T-helper 2 cell treated with Interferon-gamma antibody and Interleukin-4, amounts not matched to agents 5 μg/mL and 100 μg/mL, for 36 hours (primary cell): ENCODE results near the gene NPAS3.

Source experiments
- DNase-seq: peaks from one replicate; pipeline ENCODE4 v3.0.0; 2021; ENCODE audit warnings: low spot score
- H3K27ac Mint-ChIP-seq: one replicate; pipeline ENCODE4 v1.8.0; 2021; ENCODE audit warnings: mild to moderate bottlenecking, mixed read lengths
- H3K27me3 Mint-ChIP-seq: one replicate; pipeline ENCODE4 v1.8.0; 2021; ENCODE audit warnings: low read depth, mixed read lengths
- H3K36me3 Mint-ChIP-seq: one replicate; pipeline ENCODE4 v1.8.0; 2021; ENCODE audit warnings: low read depth, mixed read lengths
- H3K4me1 Mint-ChIP-seq: one replicate; pipeline ENCODE4 v1.8.0; 2021; ENCODE audit warnings: low read depth, mixed read lengths
- H3K4me3 Mint-ChIP-seq: one replicate; pipeline ENCODE4 v1.8.0; 2022; ENCODE audit warnings: mild to moderate bottlenecking, moderate library complexity, mixed read lengths
- H3K9me3 Mint-ChIP-seq: one replicate; pipeline ENCODE4 v1.8.0; 2021; ENCODE audit warnings: mixed read lengths

The NPAS3 gene

DNA sequence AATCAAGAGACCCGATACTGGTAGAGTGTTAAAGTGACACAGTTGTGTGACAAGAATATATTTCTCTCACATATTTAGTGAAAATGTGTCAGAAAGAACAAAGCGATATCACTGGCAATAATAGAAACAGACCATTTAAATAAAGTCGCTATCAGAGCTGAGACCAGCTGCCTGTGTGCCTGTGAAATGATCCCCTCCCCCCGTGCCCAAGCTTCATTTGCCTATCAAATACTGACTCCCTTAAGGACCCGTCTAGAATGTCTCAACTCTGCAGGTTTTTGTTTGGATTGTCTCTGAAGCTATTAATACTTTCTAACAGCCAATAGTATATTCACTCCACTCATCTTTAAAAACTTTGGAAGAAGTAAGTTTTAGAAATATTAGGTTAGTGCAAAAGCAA, 913.3 kb downstream of the NPAS3 start:
- H3K36me3 Mint-ChIP-seq, result no peaks in the 10 kb centered on the region
- H3K27ac Mint-ChIP-seq, result peak overlapping the region; percentile 50
- no peak for DNase-seq

More for the DNA sequence above, 913.3 kb downstream of the NPAS3 start:
- peaks cover 21% of the 10 kb centered on the region for H3K4me1 Mint-ChIP-seq
- peaks cover 40% of the 10 kb centered on the region for H3K27me3 Mint-ChIP-seq
- H3K4me3 Mint-ChIP-seq, result no peak overlapping the region
- peaks cover 6% of the 10 kb centered on the region for H3K9me3 Mint-ChIP-seq
